Pulmonary artery endothelial cell (primary cell): ENCODE results near the gene TMEM50B. TPM values are rescaled to one million over a fixed set of nuclear protein-coding genes. Genes with fewer than 3 reads are reported as not detected.
A peak's percentile ranks its signal among the peaks of the same experiment; 100 is the strongest.
"Not testable (repeated sequence)": the region's sequence is repeated elsewhere in the genome, so short reads cannot be mapped to it uniquely, and the experiment has no call there.

Experiments
- DNase-seq: peaks from one replicate; pipeline ENCODE4 v3.0.0-alpha.2; 2011; ENCODE audit warnings: low read depth, low spot score
- total RNA-seq: library from RNA; depleted of rRNA; stranded (reverse); fragments of >200 nt; gene quantifications from 2 replicates; pipeline ENCODE4 v1.2.3, GENCODE V29; 2014

TMEM50B gene
- total RNA-seq, 1 donor from 2014 or later = 20.5 TPM

DNA sequence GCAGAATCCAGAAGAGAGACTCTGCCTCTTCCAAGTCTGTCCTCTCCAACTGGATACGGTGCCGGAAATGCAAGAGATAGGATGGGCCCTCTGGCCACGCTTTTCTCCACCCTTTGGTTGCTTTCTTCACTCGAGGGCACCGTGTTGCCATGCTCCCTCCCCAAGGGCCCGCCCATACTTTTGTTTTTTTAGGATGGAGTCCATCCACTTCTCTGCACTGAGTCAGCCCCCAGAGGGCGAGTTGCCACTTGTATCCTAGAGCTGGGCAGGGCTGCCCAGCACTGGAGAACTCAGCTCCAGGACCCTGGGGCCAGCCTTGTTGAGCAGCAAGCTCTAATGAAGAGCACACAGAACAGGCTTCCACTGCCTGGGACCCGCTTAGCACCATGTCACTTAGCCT lies 51.1 kb downstream of the TMEM50B start:
- no peak for DNase-seq

- DNase-seq = no peak
These were observed 52.7 kb downstream of the TMEM50B start for GRCh38 chr21:33427051-33427450.

GRCh38 chr21:33425825-33426224 lies 53.9 kb downstream of the TMEM50B start:
- DNase-seq = no peak

GRCh38 chr21:33424214-33424613 lies 55.6 kb downstream of the TMEM50B start:
- DNase-seq = no peak

- no peak for DNase-seq
These were observed 57.9 kb downstream of the TMEM50B start for GRCh38 chr21:33421713-33422393.

GRCh38 chr21:33419538-33420123 lies 60.1 kb downstream of the TMEM50B start:
- peak; percentile 52 for DNase-seq

- no peak for DNase-seq
These were observed 61.1 kb downstream of the TMEM50B start for GRCh38 chr21:33418691-33419090.

DNA sequence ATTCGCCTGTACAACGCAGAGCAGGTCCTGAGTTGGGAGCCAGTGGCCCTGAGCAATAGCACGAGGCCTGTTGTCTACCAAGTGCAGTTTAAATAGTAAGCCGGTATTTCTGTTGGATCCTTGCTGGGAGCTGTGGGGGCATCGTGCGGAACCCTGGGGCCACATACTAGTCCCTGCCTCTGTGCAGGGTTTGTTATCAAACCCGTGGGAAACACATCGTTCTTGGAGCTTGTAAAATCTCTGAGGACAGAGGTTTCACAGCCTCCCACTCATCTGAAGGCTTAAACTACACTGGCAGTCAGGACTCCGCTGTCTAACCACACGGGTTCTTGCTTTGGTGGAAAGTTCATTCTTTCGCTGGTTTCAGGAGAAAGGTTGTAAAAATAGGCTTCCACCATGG lies 64.8 kb downstream of the TMEM50B start:
- DNase-seq = no peak

- DNase-seq = no peak
These were observed 65.7 kb downstream of the TMEM50B start for GRCh38 chr21:33414068-33414467.

DNA sequence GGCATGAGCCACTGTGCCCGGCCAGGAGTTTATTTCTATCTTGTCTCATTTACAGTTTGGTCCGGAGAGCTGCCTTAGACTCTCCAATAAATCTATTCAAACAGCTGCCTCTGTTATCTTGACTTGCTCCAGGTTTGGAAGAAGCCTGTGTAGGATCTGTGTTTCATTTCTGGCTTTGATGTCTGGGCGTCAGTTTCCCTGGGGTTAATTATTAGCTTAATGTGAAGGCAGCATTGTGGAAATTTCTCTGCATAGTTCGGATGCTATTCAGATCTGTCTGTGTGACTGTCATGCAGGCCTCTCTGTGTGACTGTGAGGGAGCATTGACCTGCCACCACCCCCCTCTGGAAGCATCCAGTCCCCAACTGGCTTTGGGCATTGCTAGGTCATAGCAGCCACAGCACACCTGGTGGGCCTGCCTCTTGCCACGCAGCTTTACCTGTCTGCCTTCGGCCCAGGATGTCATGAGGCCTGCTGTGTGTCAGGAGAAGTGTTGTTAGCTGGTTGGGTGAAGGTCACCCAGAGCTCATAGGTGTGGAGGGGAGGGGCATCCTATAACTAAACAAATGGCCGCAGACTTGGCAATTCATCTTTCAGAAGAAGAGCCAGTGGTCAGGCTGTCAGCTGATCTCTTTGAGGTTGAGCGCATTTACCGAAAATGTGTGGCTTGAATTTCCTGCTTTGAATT lies 66.8 kb downstream of the TMEM50B start:
- no peak for DNase-seq

- DNase-seq = not testable (repeated sequence)
These were observed 67.3 kb downstream of the TMEM50B start for GRCh38 chr21:33412439-33412831.

DNA sequence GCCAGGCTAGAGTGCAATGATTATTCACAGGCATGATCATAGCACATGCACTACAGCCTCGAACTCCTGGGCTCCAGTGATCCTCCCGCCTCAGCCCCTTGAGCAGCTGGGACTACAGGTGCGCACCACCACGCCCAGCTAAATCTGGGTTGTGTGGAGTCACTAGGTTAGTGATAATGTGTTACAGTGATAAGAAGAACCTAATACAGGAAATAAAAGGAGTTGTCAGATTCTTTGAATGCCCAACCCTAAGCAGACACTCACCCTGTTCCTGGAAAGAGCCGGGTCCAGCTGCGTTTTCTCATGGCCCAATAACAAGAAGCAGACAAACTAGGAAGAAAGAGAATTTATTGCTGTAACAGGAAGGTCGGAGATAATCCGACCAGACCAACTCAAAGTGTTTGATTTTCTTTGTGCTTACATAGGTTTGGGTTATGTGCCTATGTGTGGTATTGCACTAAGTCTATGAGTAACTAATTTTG lies 67.8 kb downstream of the TMEM50B start:
- no peak for DNase-seq

GRCh38 chr21:33406493-33406892 lies 73.3 kb downstream of the TMEM50B start:
- DNase-seq = no peak

GRCh38 chr21:33403786-33404585 lies 75.8 kb downstream of the TMEM50B start:
- DNase-seq = no peak

DNA sequence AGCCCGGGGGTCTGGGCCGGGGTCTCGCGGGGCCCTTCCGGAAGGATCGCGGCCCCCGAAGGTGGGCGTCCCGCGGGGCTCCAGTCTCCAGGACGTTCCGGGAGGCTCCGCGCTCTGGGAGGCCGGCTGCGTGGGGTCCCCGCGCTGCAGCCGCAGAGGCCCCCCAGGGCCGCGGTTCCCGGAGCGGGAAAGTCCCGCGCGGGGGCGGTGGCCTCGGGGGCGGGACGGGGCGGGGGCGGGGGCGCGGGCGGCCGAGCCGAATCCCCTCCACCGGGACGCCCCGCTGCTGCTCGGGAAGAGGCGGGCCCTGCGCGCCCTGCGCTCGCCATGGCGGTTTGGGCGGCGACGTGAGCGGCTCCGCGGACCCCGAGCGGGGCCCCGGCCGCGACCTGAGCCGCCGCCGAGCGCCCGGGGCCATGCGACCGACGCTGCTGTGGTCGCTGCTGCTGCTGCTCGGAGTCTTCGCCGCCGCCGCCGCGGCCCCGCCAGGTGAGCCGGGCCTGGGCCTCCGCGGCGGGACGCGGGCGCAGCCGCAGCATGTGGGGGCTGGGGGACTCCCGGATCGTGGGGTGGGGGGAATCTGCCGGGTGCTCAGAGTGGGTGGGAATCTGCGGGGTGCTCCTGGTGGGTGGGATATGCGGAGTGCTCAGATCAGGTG lies 76.5 kb downstream of the TMEM50B start, which contains the start of gene IFNGR2:
IFNGR2 (plus strand) TSS at position 286 of the 658 bp plus-strand sequence; CDS start at position 417, 131 bp downstream.
- DNase-seq = no peak

- DNase-seq = no peak
These were observed 77.5 kb downstream of the TMEM50B start for GRCh38 chr21:33402001-33402979.

DNA sequence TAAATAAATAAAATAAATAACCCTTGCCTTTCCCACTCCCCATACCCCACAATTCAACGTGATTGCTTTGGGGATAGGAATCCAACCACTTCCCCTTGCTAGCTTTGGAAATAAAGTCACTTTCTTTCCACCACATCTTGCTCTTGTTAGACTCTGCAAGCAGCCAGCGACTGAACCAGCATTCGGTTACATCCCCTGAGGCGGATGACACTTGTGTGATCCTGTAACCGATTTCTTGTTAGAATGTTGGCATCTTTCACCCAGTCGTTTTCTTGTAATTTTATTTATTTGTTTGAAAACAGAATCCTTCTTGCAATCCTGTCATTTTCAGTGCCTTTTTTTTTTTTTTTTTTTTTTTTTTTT lies 78.2 kb downstream of the TMEM50B start:
- no peak for DNase-seq
